Kasumi-1 (cell line): ENCODE results near the gene U2SURP.
"Not testable (repeated sequence)": the region's sequence is repeated elsewhere in the genome, so short reads cannot be mapped to it uniquely, and the experiment has no call there.

Source experiments
- DNase-seq, 2 experiments: peaks; one replicate each; lab custom pipeline; 2025; lab: John Stamatoyannopoulos, UW

U2SURP gene

DNA sequence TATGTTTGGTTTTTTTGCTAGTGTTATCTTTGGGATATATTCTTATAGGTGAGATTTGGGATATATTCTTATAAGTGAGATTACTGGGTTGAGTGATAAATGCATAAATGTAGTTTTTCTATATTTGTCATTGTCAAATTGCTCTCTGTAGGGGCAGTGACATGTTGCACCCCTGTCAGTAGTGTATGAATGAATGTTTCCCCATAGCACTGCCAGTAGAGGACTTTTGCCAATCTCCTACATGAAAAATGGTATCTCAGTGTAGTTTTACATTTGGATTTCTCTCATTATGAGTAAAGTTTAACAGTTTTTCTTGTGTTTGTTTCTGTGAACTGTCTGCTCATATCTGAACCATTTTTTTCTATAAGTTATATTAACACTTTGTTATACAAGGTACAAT is 13.6 kb downstream of the U2SURP start:
- DNase-seq: no peak

GRCh38 chr3:143016321-143016972 is 15.1 kb downstream of the U2SURP start:
- DNase-seq: peak; percentile 42 to 55

GRCh38 chr3:143024351-143024960 is 23.1 kb downstream of the U2SURP start:
- no peak for DNase-seq

DNA sequence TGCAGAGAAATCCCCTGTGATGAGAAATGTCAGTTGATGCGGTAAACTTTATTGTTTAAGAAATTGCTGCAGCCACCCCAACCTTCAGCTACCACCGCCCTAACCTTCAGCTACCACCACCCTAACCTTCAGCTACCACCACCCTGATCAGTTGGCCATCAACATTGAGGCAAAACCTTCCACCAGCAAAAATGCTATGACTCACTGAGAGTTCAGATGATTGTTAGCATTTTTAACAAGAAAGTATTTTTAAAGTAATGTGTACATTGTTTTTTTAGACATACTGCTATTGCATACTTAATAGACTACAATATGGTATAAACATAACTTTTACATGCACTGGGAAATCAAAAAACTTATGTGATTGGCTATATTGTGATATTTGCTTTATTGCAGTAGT is 30.0 kb downstream of the U2SURP start:
- no peak for DNase-seq

- DNase-seq: not testable (repeated sequence)
Observed at GRCh38 chr3:143031796-143032387, 30.5 kb downstream of the U2SURP start.

- DNase-seq: no peak
Observed at GRCh38 chr3:143035466-143036211, 34.3 kb downstream of the U2SURP start.

- DNase-seq: no peak
Observed at GRCh38 chr3:143036557-143036956, 35.2 kb downstream of the U2SURP start.

- peak in 1 of 2 experiments; percentile 17 for DNase-seq
Observed at GRCh38 chr3:143037867-143038266, 36.5 kb downstream of the U2SURP start.

- peak; percentile 45 to 73 for DNase-seq
Observed at GRCh38 chr3:143040261-143040879, 39.0 kb downstream of the U2SURP start.

- no peak for DNase-seq
Observed at GRCh38 chr3:143041903-143042302, 40.5 kb downstream of the U2SURP start.

DNA sequence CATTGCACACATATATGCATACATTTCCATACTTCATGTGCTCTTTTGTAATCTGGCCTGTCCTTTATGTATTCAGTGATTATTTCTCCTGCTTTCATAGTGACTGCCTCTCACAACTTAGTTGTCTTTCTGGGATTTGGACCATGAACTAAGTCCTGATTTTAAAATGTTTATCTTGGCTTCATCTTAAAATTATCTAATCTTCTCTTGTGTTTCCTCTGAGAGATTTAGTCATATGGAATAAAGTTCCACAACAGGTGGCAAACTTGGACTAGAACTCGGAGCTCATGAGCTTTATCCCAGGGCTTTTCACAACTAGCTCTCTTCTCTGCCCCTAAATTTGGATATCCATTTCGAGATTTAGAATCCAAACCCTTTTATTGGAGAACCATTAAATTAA is 44.3 kb downstream of the U2SURP start:
- no peak for DNase-seq

- not testable (repeated sequence) for DNase-seq
Observed at GRCh38 chr3:143046075-143046474, 44.7 kb downstream of the U2SURP start.

DNA sequence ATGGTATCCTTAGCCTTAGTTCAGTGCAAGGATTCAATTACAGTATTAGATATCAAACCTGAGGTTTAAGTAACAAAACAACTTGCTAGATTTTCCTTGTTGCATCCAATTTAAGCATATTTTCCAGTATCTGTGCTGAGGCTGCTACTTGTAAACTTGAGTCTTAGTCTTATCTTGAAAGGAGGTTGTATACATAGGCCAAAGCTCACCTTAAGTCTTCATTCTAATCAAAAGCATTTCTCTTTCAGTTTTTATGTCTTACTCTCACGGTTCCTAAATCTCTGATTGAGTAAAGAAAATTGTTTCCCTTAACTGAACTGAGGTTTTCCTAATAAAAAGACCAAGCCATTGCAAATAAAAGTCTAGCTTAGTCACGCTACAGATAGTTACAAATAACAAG is 52.6 kb downstream of the U2SURP start:
- no peak for DNase-seq

- DNase-seq: no peak
Observed at GRCh38 chr3:143056372-143056771, 55.0 kb downstream of the U2SURP start.

GRCh38 chr3:143060906-143061305 is 59.5 kb downstream of the U2SURP start:
- DNase-seq: no peak

DNA sequence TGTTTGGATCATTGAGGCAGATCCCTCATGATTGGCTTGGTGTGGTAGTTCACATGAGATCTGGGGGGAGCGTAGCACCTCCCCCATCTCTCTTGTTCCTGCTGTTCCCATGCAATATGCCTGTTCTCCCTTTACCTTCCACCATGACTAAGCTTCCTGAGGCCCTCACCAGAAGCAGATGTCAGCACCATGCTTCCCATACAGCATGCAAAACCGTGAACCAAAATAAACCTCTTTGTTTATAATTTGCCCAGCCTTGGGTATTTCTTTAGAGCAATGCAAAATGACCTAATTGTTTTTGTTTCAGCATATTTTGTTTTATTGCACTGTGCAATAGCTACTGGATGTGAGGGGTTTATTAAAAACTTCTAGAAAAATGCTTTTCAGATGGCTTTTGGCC is 61.6 kb downstream of the U2SURP start:
- DNase-seq: no peak

DNA sequence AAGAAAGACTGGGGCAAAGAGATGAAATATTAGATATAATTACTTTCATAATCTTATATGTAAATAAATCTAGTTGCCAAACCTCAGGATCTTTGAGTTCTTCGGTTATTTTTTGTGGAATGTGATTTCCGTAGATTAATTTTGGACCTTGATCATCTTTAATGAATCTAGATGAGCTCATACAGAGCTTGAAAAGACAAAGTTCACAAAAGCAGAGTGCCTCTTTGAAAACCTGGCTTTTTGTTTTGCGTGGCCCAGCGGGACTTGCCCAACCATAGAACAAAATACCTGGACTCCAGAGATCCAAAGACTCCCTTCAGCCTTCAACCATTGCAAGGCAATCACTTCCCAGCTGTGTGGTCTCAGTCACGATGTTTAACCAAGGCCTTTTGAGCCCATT is 63.4 kb downstream of the U2SURP start:
- DNase-seq: no peak

DNA sequence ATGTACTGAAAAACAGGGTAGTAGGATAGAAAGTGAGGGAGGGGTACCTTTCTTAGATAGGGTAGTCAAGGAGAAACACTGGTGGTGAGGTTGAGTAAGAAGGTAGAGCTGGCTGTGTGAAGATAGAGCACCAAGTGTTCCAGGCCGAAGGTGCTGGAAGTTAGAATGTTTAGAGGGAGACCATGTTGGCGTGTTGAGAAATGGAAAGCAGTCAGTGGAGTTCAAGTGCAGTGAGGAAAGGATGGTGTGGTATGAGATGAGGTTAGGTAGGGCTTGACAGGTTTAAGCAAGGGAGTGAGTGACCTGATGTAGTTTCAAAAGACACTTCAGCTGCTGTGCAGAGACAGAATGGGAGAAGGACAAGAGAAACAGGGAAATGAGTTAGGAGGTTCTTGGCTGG is 64.0 kb downstream of the U2SURP start:
- DNase-seq: no peak

DNA sequence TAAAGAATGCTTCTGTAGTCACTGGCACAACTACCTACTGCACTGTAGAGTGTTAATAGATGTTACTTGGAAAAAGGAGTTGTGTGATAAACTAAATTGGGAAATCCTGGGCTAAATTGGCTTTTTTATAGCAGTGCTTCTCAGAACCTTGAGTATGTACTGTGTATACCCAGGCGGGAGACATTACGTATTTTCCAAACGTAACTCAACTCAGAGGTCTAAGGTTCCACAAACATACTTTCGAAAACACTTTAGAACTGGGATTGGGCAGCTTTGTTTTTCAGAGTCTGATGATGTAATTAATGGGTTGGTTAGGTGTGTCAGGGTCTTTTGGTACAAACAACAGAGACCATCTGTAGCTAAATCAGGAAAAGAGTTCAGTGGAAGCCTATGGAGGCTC is 64.7 kb downstream of the U2SURP start:
- DNase-seq: no peak

DNA sequence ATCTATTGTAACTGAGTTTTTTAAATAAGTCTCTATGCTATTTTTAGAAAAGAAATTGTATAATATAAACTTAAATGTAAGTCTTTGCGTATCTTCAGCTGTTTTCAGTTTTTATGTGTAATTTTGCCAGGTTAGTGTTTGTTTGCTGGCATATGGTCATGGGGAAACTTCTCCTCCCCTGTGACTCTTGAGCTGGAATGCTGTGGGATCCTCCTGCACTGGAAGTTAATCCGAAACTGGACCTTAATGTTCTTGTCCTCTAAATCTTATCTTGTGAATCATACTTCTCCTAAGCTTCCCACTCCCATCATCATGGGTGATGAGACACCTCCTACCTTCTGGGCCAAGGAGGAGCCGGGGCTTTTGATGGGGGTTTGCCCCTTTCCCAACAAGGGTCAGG is 65.8 kb downstream of the U2SURP start:
- no peak for DNase-seq

GRCh38 chr3:143068059-143068458 is 66.7 kb downstream of the U2SURP start:
- no peak for DNase-seq

- no peak for DNase-seq
Observed at GRCh38 chr3:143070977-143071551, 69.7 kb downstream of the U2SURP start.
